ENCODE measurements around the gene ROM1. TPM values are rescaled to one million over a fixed set of nuclear protein-coding genes. Genes with fewer than 3 reads are reported as not detected.

The ROM1 gene
- total RNA-seq, 2 experiments from 2014 or later: 0.79 to 1.1 TPM

- Mint-ChIP-seq H3K27ac (peak overlapping the region; percentile 91), H3K27me3 (no peaks in the 10 kb centered on the region), H3K4me1 (ENCODE audit: low read depth) (peaks cover 24% of the 10 kb centered on the region), H3K9me3 (no peaks in the 10 kb centered on the region), H3K4me3 (peak overlapping the region; percentile 88), H3K36me3 (ENCODE audit: low read depth) (peaks cover 39% of the 10 kb centered on the region)
- TF ChIP-seq, protein P1, sequence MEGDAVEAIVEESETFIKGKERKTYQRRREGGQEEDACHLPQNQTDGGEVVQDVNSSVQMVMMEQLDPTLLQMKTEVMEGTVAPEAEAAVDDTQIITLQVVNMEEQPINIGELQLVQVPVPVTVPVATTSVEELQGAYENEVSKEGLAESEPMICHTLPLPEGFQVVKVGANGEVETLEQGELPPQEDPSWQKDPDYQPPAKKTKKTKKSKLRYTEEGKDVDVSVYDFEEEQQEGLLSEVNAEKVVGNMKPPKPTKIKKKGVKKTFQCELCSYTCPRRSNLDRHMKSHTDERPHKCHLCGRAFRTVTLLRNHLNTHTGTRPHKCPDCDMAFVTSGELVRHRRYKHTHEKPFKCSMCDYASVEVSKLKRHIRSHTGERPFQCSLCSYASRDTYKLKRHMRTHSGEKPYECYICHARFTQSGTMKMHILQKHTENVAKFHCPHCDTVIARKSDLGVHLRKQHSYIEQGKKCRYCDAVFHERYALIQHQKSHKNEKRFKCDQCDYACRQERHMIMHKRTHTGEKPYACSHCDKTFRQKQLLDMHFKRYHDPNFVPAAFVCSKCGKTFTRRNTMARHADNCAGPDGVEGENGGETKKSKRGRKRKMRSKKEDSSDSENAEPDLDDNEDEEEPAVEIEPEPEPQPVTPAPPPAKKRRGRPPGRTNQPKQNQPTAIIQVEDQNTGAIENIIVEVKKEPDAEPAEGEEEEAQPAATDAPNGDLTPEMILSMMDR (IDR thresholded peaks at IDR 0.05): no peak
- intact Hi-C loops (cut with micrococcal nuclease): no loop called here
- DNase-seq (no peak), ATAC-seq (no peak)
- ChIA-PET POLR2A (interaction anchor here (0.7 to 5.1 kb wide), 20 partner anchors 9 to 220 kb away, joined by 3 to 48 read pairs (median 6); partner anchors contain the start of genes C11orf98, CSKMT, EML3 and GANAB), CTCF (interaction anchor here (1.0 to 3.9 kb wide), 6 partner anchors 9 to 73 kb away, joined by 3 to 26 read pairs (median 4); partner anchors contain the start of genes EML3 and ROM1)
These were observed 8.0 kb downstream of the ROM1 start for GRCh38 chr11:62621027-62621566.

DNA sequence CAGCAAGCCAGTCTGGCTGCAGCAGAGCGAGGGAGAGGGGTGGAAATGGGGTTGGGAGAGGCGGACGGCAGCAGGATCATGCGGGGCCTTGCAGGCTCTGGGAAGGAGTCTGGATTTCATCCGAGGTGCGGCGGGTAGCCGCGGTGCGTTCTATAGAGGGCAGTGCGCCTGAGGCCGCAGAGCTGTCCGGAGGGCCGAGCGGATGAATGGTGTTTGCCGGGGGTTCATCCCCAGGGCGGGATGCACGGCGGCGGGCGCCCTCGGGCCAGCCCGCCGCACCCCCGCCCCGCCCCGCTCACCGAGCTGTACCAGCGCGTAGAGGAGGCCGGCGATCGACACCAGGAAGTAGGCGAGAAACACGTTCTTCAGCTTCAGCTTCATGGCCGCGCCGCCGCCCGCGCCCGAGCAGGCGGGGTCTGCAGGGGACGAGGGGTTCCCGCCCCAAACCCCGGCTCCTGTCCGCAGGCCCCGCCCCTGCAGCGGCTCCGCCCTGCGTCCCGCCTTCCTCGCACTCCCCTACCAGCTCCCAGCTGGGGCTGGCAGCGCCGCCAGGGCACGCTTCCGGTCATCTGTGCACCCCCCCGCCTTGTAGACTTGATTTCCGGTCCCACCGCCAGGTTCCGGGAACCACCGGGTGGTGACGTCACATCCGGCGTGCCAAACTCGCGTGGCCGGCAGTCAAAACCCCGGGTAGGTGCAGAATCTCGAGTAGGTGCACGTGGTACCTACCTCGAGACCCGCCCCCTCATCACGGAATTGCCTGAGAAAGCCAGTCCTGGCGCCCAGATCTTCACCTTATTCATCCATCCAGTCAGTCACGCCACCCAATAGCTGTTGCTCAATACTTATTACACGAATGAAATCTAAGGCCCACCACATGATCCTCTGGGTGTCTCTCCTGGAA is 8.8 kb downstream of the ROM1 start, which contains the start of gene B3GAT3:
Gene B3GAT3, minus strand, starts transcription at position 420 of the 904 bp plus-strand sequence. Its CDS starts 39 bp downstream, at position 381.
- Mint-ChIP-seq H3K27ac (peak within 1 kb of the TSS; percentile 91), H3K4me3 (peak within 1 kb of the TSS; percentile 88), H3K27me3 (no peaks in the 10 kb centered on the region), H3K36me3 (ENCODE audit: low read depth) (peaks cover 34% of the 10 kb centered on the region), H3K4me1 (ENCODE audit: low read depth) (peaks cover 24% of the 10 kb centered on the region), H3K9me3 (no peaks in the 10 kb centered on the region)
- peak; percentile 98 for DNase-seq
- TF ChIP-seq, protein P1 (IDR thresholded peaks at IDR 0.05): no peak
- ChIA-PET POLR2A (interaction anchor here (0.7 to 5.1 kb wide), 23 partner anchors 10 to 233 kb away, joined by 3 to 48 read pairs (median 5); partner anchors contain the start of genes C11orf98, CSKMT, EML3 and GANAB), CTCF (interaction anchor here (0.6 to 3.9 kb wide), 7 partner anchors 10 to 72 kb away, joined by 3 to 26 read pairs (median 4); partner anchors contain the start of genes EML3, MTA2 and ROM1)
- peak; percentile 94 for ATAC-seq
- intact Hi-C loops (cut with micrococcal nuclease): no loop called here

DNA sequence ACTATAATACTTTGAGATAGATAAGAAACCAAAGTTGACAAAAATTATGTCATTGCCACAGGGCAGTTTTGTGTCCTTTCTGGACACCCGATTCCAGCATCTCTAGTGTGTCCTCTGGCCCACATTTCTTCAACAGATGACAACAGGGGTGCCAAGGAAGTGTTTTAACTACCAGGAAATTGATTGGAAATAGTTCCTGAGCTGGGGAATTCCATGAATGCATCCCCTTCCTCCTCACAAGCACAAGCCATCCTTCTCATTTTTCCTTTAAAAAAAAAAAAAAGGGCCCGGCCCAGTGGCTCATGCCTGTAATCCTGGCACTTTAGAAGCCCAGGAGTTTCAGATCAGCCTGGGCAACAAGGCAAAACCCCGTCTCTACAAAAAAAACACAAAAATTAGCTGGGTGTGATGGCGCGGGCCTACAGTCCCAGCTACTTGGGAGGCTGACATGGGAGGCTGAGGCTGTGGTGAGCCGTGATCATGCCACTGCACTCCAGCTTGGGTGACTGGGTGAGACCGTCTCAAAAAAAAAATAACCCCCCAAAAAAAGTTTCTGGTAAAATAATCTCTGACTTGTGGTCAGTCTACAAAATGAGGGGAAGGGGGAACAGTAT is 9.5 kb downstream of the ROM1 start:
- intact Hi-C loops (cut with micrococcal nuclease): no loop called here
- Mint-ChIP-seq H3K36me3 (ENCODE audit: low read depth) (peaks cover 34% of the 10 kb centered on the region), H3K4me1 (ENCODE audit: low read depth) (peaks cover 24% of the 10 kb centered on the region), H3K9me3 (no peaks in the 10 kb centered on the region), H3K4me3 (peak overlapping the region; percentile 88), H3K27ac (peak overlapping the region; percentile 87), H3K27me3 (no peaks in the 10 kb centered on the region)
- DNase-seq: no peak
- ATAC-seq: no peak
- TF ChIP-seq, protein P1 (IDR thresholded peaks at IDR 0.05): no peak
- POLR2A ChIA-PET: interaction anchor here (0.6 to 5.1 kb wide), 17 partner anchors 11 to 233 kb away, joined by 3 to 48 read pairs (median 8); partner anchors contain the start of genes C11orf98, CSKMT, EML3 and GANAB
- CTCF ChIA-PET: interaction anchor here (0.6 to 3.9 kb wide), 7 partner anchors 11 to 85 kb away, joined by 3 to 26 read pairs (median 4); partner anchors contain the start of genes EML3, GNG3, MTA2 and ROM1

GRCh38 chr11:62627713-62628112 is 14.7 kb downstream of the ROM1 start:
- Mint-ChIP-seq H3K27ac (peak overlapping the region; percentile 14), H3K27me3 (no peaks in the 10 kb centered on the region), H3K4me1 (ENCODE audit: low read depth) (peaks cover 5% of the 10 kb centered on the region), H3K36me3 (ENCODE audit: low read depth) (peaks cover 40% of the 10 kb centered on the region), H3K4me3 (no peak overlapping the region), H3K9me3 (no peaks in the 10 kb centered on the region)
- POLR2A ChIA-PET: no interaction called here
- CTCF ChIA-PET: interaction anchor here (1.2 to 1.6 kb wide), 2 partner anchors 13 to 67 kb away, joined by 3 to 5 read pairs; no protein-coding TSS in a partner anchor
- peak; percentile 12 for DNase-seq
- TF ChIP-seq, protein P1 (IDR thresholded peaks at IDR 0.05): no peak
- ATAC-seq: peak; percentile 37
- intact Hi-C loops (cut with micrococcal nuclease): no loop called here
